ENCODE measurements around the gene STPG3. TPM values are rescaled to one million over a fixed set of nuclear protein-coding genes. Genes with fewer than 3 reads are reported as not detected.

The STPG3 gene
- total and polyA plus RNA-seq, 4 experiments from 2014 or later, result not detected

GRCh38 chr9:137293482-137294090, 42.5 kb downstream of the STPG3 start:
- peak overlapping the region in 3 of 8 donors; percentile 5 to 69 (median 38) for H3K4me3 Mint-ChIP-seq

GRCh38 chr9:137294091-137294680, 43.1 kb downstream of the STPG3 start:
- POLR2A ChIA-PET (ENCODE audit: partially characterized antibody), result no interaction called here
- H3K9me3 Mint-ChIP-seq, result peaks cover 0 to 2% (median 0%) of the 10 kb centered on the region in 8 donors

More at GRCh38 chr9:137293482-137294090, 42.5 kb downstream of the STPG3 start:
- Histone ChIP-seq H3K36me3 (ENCODE audit: insufficient read depth, low read length) (no peaks in the 10 kb centered on the region), H3K4me1 (ENCODE audit: insufficient read depth, low read length) (peaks cover 6% of the 10 kb centered on the region), H3K9me3 (ENCODE audit: control insufficient read depth in 1 of 2, low read length in 2 of 2) (no peaks in the 10 kb centered on the region), H3K27me3 (ENCODE audit: insufficient read depth, low read length) (peaks cover 12% of the 10 kb centered on the region), H3K27ac (ENCODE audit: low read depth, low read length) (no peak overlapping the region), H3K4me3 (ENCODE audit: low read length in 2 of 2) (no peak overlapping the region)
- Mint-ChIP-seq H3K9me3 (peaks cover 0 to 2% (median 0%) of the 10 kb centered on the region in 8 donors), H3K27me3 (peaks cover 19 to 22% of the 10 kb centered on the region in 2 donors), H3K4me1 (peaks cover 0 to 3% (median 3%) of the 10 kb centered on the region in 4 donors), H3K36me3 (no peaks in the 10 kb centered on the region), H3K27ac (no peak overlapping the region)
- CTCF ChIA-PET (ENCODE audit: partially characterized antibody), result interaction anchor here (1.3 to 1.5 kb wide), 2 partner anchors 151 to 234 kb away, joined by 3 to 4 read pairs; no protein-coding TSS in a partner anchor
- POLR2A ChIA-PET (ENCODE audit: partially characterized antibody), result no interaction called here
- peak in 1 of 5 donors; percentile 7 for DNase-seq
- intact Hi-C loops (cut with micrococcal nuclease), result no loop called here

GRCh38 chr9:137294681-137295237, 43.7 kb downstream of the STPG3 start:
- Histone ChIP-seq H3K27ac (ENCODE audit: low read depth, low read length) (no peak overlapping the region), H3K36me3 (ENCODE audit: insufficient read depth, low read length) (no peaks in the 10 kb centered on the region), H3K9me3 (ENCODE audit: control insufficient read depth in 1 of 2, low read length in 2 of 2) (no peaks in the 10 kb centered on the region), H3K4me1 (ENCODE audit: insufficient read depth, low read length) (peaks cover 6% of the 10 kb centered on the region), H3K27me3 (ENCODE audit: insufficient read depth, low read length) (peaks cover 21% of the 10 kb centered on the region), H3K4me3 (ENCODE audit: low read length in 2 of 2) (no peak overlapping the region)
- Mint-ChIP-seq H3K36me3 (no peaks in the 10 kb centered on the region), H3K4me1 (peaks cover 0 to 3% (median 3%) of the 10 kb centered on the region in 4 donors), H3K27ac (peak overlapping the region in 2 of 7 donors; percentile 21 to 41), H3K4me3 (peak overlapping the region in 6 of 8 donors; percentile 29 to 65 (median 38)), H3K27me3 (peaks cover 18 to 23% of the 10 kb centered on the region in 2 donors), H3K9me3 (peaks cover 0 to 2% (median 0%) of the 10 kb centered on the region in 8 donors)
- DNase-seq, result no peak
- ChIA-PET CTCF (ENCODE audit: partially characterized antibody) (interaction anchor here (1.3 to 1.5 kb wide), 2 partner anchors 150 to 233 kb away, joined by 3 to 4 read pairs; no protein-coding TSS in a partner anchor), POLR2A (ENCODE audit: partially characterized antibody) (no interaction called here)
- intact Hi-C loops (cut with micrococcal nuclease), result no loop called here

More at GRCh38 chr9:137294091-137294680, 43.1 kb downstream of the STPG3 start:
- Histone ChIP-seq H3K4me1 (ENCODE audit: insufficient read depth, low read length) (peaks cover 6% of the 10 kb centered on the region), H3K36me3 (ENCODE audit: insufficient read depth, low read length) (no peaks in the 10 kb centered on the region), H3K27me3 (ENCODE audit: insufficient read depth, low read length) (peaks cover 18% of the 10 kb centered on the region), H3K27ac (ENCODE audit: low read depth, low read length) (no peak overlapping the region), H3K9me3 (ENCODE audit: control insufficient read depth in 1 of 2, low read length in 2 of 2) (no peaks in the 10 kb centered on the region), H3K4me3 (ENCODE audit: low read length in 2 of 2) (no peak overlapping the region)
- no peak for DNase-seq
- CTCF ChIA-PET (ENCODE audit: partially characterized antibody), result interaction anchor here (1.3 to 1.5 kb wide), 2 partner anchors 150 to 234 kb away, joined by 3 to 4 read pairs; no protein-coding TSS in a partner anchor
- intact Hi-C loops (cut with micrococcal nuclease), result no loop called here
- no peaks in the 10 kb centered on the region for H3K36me3 Mint-ChIP-seq
- H3K27me3 Mint-ChIP-seq, result peaks cover 17 to 22% of the 10 kb centered on the region in 2 donors
- H3K27ac Mint-ChIP-seq, result peak overlapping the region in 2 of 7 donors; percentile 21 to 41
- peak overlapping the region in 7 of 8 donors; percentile 15 to 69 (median 36) for H3K4me3 Mint-ChIP-seq
- peaks cover 0 to 3% (median 3%) of the 10 kb centered on the region in 4 donors for H3K4me1 Mint-ChIP-seq

- H3K27me3 ChIP-seq (ENCODE audit: insufficient read depth, low read length), result peaks cover 26% of the 10 kb centered on the region
Observed at GRCh38 chr9:137295238-137295811, 44.2 kb downstream of the STPG3 start.

GRCh38 chr9:137295849-137296669, 45.0 kb downstream of the STPG3 start:
- H3K9me3 ChIP-seq (ENCODE audit: control insufficient read depth in 1 of 2, low read length in 2 of 2), result no peaks in the 10 kb centered on the region
- H3K4me3 ChIP-seq (ENCODE audit: low read length in 2 of 2), result no peak overlapping the region
- peaks cover 26% of the 10 kb centered on the region for H3K27me3 ChIP-seq (ENCODE audit: insufficient read depth, low read length)
- peaks cover 17% of the 10 kb centered on the region for H3K4me1 ChIP-seq (ENCODE audit: insufficient read depth, low read length)
- intact Hi-C loops (cut with micrococcal nuclease), result no loop called here
- no peaks in the 10 kb centered on the region for H3K36me3 Mint-ChIP-seq
- no peaks in the 10 kb centered on the region for H3K36me3 ChIP-seq (ENCODE audit: insufficient read depth, low read length)
- DNase-seq, result no peak
- CTCF ChIA-PET (ENCODE audit: partially characterized antibody), result interaction anchor here (0.9 to 1.6 kb wide), 3 partner anchors 9 to 149 kb away, joined by 3 to 5 read pairs (median 4); no protein-coding TSS in a partner anchor
- peaks cover 0 to 2% (median 0%) of the 10 kb centered on the region in 8 donors for H3K9me3 Mint-ChIP-seq
- POLR2A ChIA-PET (ENCODE audit: partially characterized antibody), result no interaction called here
- peaks cover 4 to 8% (median 5%) of the 10 kb centered on the region in 4 donors for H3K4me1 Mint-ChIP-seq
- peak overlapping the region; percentile 10 to 83 (median 68) for H3K4me3 Mint-ChIP-seq
- H3K27ac Mint-ChIP-seq, result peak overlapping the region in 1 of 7 donors; percentile 42
- peaks cover 23 to 24% of the 10 kb centered on the region in 2 donors for H3K27me3 Mint-ChIP-seq
- H3K27ac ChIP-seq (ENCODE audit: low read depth, low read length), result no peak overlapping the region

More at GRCh38 chr9:137295238-137295811, 44.2 kb downstream of the STPG3 start:
- peak in 4 of 5 donors; percentile 40 to 49 (median 44) for DNase-seq
- intact Hi-C loops (cut with micrococcal nuclease), result no loop called here
- H3K9me3 Mint-ChIP-seq, result peaks cover 0 to 2% (median 0%) of the 10 kb centered on the region in 8 donors
- Histone ChIP-seq H3K9me3 (ENCODE audit: control insufficient read depth in 1 of 2, low read length in 2 of 2) (no peaks in the 10 kb centered on the region), H3K36me3 (ENCODE audit: insufficient read depth, low read length) (no peaks in the 10 kb centered on the region), H3K4me1 (ENCODE audit: insufficient read depth, low read length) (peaks cover 10% of the 10 kb centered on the region), H3K27ac (ENCODE audit: low read depth, low read length) (no peak overlapping the region), H3K4me3 (ENCODE audit: low read length in 2 of 2) (no peak overlapping the region)
- peak overlapping the region in 3 of 8 donors; percentile 12 to 55 (median 29) for H3K4me3 Mint-ChIP-seq
- H3K4me1 Mint-ChIP-seq, result peaks cover 0 to 3% (median 3%) of the 10 kb centered on the region in 4 donors
- H3K27ac Mint-ChIP-seq, result no peak overlapping the region
- ChIA-PET POLR2A (ENCODE audit: partially characterized antibody) (no interaction called here), CTCF (ENCODE audit: partially characterized antibody) (interaction anchor here (1.6 kb wide), 1 partner anchor 8 kb away, joined by 5 read pairs; no protein-coding TSS in a partner anchor)
- no peaks in the 10 kb centered on the region for H3K36me3 Mint-ChIP-seq
- peaks cover 20 to 24% of the 10 kb centered on the region in 2 donors for H3K27me3 Mint-ChIP-seq

All from CD4-positive, alpha-beta memory T cell (primary cell).